K562 (cell line): ENCODE data around the gene COL26A1. TPM values are rescaled to one million over a fixed set of nuclear protein-coding genes. Genes with fewer than 3 reads are reported as not detected.

Experiments used
- BDP1 ChIP-seq: IDR thresholded peaks from 3 replicates; pipeline ENCODE4 v1.6.1; 2011; ENCODE audit not compliant: insufficient read length, insufficient read depth
- CBFA2T2 ChIP-seq: fragments of 450-650 bp; conservative IDR thresholded peaks from 2 replicates; pipeline ENCODE4 v1.6.1; 2017; ENCODE audit warnings: mild to moderate bottlenecking
- CREM ChIP-seq: IDR thresholded peaks from 2 replicates; pipeline ENCODE4 v1.6.1; 2014; ENCODE audit warnings: antibody characterized with exemption, low read depth
- ELF2 ChIP-seq: fragments of 250-450 bp; sonication (Bioruptor Pico); IDR thresholded peaks from 2 replicates; pipeline ENCODE4 v1.5.0; 2021; ENCODE audit warnings: mild to moderate bottlenecking
- EZH2 ChIP-seq: IDR thresholded peaks from 2 replicates; pipeline ENCODE4 v1.6.1; 2012; ENCODE audit warnings: low read depth, mild to moderate bottlenecking, inconsistent platforms, low read length, borderline replicate concordance
- GTF2E2 ChIP-seq: fragments of 200-800 bp; sonication (Bioruptor generic); IDR thresholded peaks from 2 replicates; pipeline ENCODE4 v1.6.1; 2016; ENCODE audit warnings: missing genetic modification characterization, missing compliant biosample characterization
- HDAC2 ChIP-seq: fragments of 450-650 bp; IDR thresholded peaks from 2 replicates; pipeline ENCODE4 v1.6.1; 2016; ENCODE audit warnings: mild to moderate bottlenecking
- NRF1 ChIP-seq, 2 experiments: fragments of 450-650 bp; IDR thresholded peaks in 1 of 2; conservative IDR thresholded peaks in 1 of 2; 2 replicates each; pipeline ENCODE4 v1.6.1; 2014; ENCODE audit warnings: mild to moderate bottlenecking in 2 of 2
- PHB2 ChIP-seq: fragments of 450-650 bp; IDR thresholded peaks from 2 replicates; pipeline ENCODE4 v1.6.1; 2017; ENCODE audit warnings: low read depth
- SAFB2 ChIP-seq: fragments of 200-400 bp; formaldehyde crosslinking; IDR thresholded peaks from 2 replicates; pipeline ENCODE4 v1.6.1; 2018; ENCODE audit warnings: borderline replicate concordance, low read length, low read depth, moderate library complexity; ENCODE audit not compliant: severe bottlenecking
- SIN3A ChIP-seq, 2 experiments: fragments of 150-350 bp in 1 of 2; IDR thresholded peaks; 2 replicates each; pipeline ENCODE4 v1.6.1; 2011 to 2016; ENCODE audit warnings: borderline replicate concordance in 2 of 2, low read depth in 2 of 2, low read length in 2 of 2, mild to moderate bottlenecking in 2 of 2, moderate library complexity in 2 of 2; ENCODE audit not compliant: control insufficient read depth in 1 of 2
- SMAD3 ChIP-seq: fragments of 450-650 bp; formaldehyde crosslinking; conservative IDR thresholded peaks from 2 replicates; pipeline ENCODE4 v1.4.0; 2020; ENCODE audit warnings: mild to moderate bottlenecking
- SMC3 ChIP-seq: conservative IDR thresholded peaks from 2 replicates; pipeline ENCODE4 v1.6.1; 2011; ENCODE audit warnings: low read depth, low read length, improper control_type of control experiment; ENCODE audit not compliant: insufficient read depth
- SP1 ChIP-seq: sonication (generic); formaldehyde crosslinking; IDR thresholded peaks from 2 replicates; pipeline ENCODE4 v1.8.1; 2022; ENCODE audit warnings: mild to moderate bottlenecking, missing genetic modification reagents
- ZBTB17 ChIP-seq: fragments of 450-650 bp; formaldehyde crosslinking; IDR thresholded peaks from 2 replicates; pipeline ENCODE4 v1.4.0; 2020; ENCODE audit warnings: mild to moderate bottlenecking
- ZNF316 ChIP-seq: fragments of 450-650 bp; IDR thresholded peaks from 2 replicates; pipeline ENCODE4 v1.6.1; 2016
- polyA plus RNA-seq, 8 experiments: library from polyadenylated mRNA; depleted of rRNA in 4 of 8; stranded (reverse) in 5 of 8; unstranded in 3 of 8; fragments of >200 nt; fragmentation: Nextera tagmentation in 2 of 8; fragmentation: Illumina TruSeq in 1 of 8; extraction: Ambion mirVana in 2 of 8; extraction: Trizol in 1 of 8; gene quantifications; 2 replicates each; pipeline versions ENCODE4 v1.2.1 to v1.2.3, GENCODE V29; 2011 to 2014; ENCODE audit warnings: inconsistent platforms in 1 of 8, missing spikeins in 1 of 8
- total RNA-seq, 7 experiments: library from RNA; depleted of rRNA in 6 of 7; stranded (reverse); fragments of >200 nt in 6 of 7; fragmentation: Illumina TruSeq in 2 of 7; extraction: Trizol in 2 of 7; gene quantifications; 2 replicates each; pipeline versions ENCODE4 v1.2.1 to v1.2.3, GENCODE V29; 2011 to 2021; ENCODE audit warnings: low replicate concordance in 1 of 7
- TF ChIP-seq, protein P1 (sequence below), 2 experiments: fragments of 450-650 bp; formaldehyde crosslinking in 1 of 2; IDR thresholded peaks; 2 replicates each; pipeline versions ENCODE4 v1.4.0 to v1.6.1; 2014 to 2020; ENCODE audit warnings: mild to moderate bottlenecking in 2 of 2, borderline replicate concordance in 1 of 2, low read depth in 1 of 2
- TF ChIP-seq, protein P2 (sequence below): fragments of 250-450 bp; sonication (Bioruptor Pico); IDR thresholded peaks from 2 replicates; pipeline ENCODE4 v1.4.0; 2020; ENCODE audit warnings: mild to moderate bottlenecking, moderate library complexity, borderline replicate concordance

COL26A1 gene
- total and polyA plus RNA-seq, 9 of the 15 experiments (the other 6 are each of a cell fraction or from before 2014, with no cell fraction given): 0.04 to 0.39 (median 0.07) TPM; not detected in 5

DNA sequence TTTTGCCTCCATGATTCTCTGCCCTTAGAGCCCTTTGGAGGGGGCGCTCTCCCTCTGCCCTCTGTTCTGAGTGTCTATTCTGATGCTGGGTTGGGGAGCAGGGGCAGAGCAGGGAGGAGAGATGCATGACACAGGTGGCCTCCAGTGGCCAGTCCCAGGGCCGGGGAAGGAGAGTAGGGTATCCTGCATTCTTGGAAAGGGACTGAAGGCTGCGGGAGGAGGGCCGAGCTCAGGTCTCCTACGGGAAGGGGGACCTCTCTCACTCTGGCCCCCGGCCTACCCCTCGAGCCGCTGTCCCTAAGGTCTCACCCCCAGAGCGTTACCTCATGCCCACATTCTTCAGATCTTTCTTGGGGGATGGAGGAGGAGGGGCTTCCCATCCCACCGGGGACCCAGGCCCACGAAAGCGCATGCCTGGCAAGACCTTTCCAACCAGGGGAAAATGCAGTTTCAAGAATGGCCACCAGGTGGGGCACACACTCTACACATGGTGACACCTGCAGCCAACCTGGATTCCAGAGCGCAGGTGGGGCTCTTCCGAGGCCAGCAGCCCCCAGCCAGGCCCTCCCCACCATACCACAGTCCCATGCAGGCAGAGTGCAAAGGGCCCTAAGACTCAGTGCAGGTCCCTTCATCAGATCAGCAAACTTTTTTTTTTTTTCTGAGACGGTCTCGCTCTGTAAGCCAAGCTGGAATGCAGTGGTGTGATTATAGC, 180.0 kb downstream of the COL26A1 start (continued):
- TF ChIP-seq, protein P1, sequence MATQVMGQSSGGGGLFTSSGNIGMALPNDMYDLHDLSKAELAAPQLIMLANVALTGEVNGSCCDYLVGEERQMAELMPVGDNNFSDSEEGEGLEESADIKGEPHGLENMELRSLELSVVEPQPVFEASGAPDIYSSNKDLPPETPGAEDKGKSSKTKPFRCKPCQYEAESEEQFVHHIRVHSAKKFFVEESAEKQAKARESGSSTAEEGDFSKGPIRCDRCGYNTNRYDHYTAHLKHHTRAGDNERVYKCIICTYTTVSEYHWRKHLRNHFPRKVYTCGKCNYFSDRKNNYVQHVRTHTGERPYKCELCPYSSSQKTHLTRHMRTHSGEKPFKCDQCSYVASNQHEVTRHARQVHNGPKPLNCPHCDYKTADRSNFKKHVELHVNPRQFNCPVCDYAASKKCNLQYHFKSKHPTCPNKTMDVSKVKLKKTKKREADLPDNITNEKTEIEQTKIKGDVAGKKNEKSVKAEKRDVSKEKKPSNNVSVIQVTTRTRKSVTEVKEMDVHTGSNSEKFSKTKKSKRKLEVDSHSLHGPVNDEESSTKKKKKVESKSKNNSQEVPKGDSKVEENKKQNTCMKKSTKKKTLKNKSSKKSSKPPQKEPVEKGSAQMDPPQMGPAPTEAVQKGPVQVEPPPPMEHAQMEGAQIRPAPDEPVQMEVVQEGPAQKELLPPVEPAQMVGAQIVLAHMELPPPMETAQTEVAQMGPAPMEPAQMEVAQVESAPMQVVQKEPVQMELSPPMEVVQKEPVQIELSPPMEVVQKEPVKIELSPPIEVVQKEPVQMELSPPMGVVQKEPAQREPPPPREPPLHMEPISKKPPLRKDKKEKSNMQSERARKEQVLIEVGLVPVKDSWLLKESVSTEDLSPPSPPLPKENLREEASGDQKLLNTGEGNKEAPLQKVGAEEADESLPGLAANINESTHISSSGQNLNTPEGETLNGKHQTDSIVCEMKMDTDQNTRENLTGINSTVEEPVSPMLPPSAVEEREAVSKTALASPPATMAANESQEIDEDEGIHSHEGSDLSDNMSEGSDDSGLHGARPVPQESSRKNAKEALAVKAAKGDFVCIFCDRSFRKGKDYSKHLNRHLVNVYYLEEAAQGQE (IDR thresholded peaks at IDR 0.05; ENCODE audit: borderline replicate concordance): peak; percentile 86
- TF ChIP-seq, protein P1 (CRISPR knock-in tag; IDR thresholded peaks at IDR 0.05; ENCODE audit: low read depth): no peak
- 0 out of 2 replicates have a peak, but pooled peaks have one; percentile 37 for TF ChIP-seq ZBTB17
- TF ChIP-seq, protein P2, sequence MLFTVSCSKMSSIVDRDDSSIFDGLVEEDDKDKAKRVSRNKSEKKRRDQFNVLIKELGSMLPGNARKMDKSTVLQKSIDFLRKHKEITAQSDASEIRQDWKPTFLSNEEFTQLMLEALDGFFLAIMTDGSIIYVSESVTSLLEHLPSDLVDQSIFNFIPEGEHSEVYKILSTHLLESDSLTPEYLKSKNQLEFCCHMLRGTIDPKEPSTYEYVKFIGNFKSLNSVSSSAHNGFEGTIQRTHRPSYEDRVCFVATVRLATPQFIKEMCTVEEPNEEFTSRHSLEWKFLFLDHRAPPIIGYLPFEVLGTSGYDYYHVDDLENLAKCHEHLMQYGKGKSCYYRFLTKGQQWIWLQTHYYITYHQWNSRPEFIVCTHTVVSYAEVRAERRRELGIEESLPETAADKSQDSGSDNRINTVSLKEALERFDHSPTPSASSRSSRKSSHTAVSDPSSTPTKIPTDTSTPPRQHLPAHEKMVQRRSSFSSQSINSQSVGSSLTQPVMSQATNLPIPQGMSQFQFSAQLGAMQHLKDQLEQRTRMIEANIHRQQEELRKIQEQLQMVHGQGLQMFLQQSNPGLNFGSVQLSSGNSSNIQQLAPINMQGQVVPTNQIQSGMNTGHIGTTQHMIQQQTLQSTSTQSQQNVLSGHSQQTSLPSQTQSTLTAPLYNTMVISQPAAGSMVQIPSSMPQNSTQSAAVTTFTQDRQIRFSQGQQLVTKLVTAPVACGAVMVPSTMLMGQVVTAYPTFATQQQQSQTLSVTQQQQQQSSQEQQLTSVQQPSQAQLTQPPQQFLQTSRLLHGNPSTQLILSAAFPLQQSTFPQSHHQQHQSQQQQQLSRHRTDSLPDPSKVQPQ: no peak
- no peak for TF ChIP-seq SIN3A (IDR thresholded peaks at IDR 0.05; ENCODE audit: borderline replicate concordance in 2 of 2, control insufficient read depth in 1 of 2, low read depth in 2 of 2, low read length in 2 of 2)
- TF ChIP-seq SP1 (CRISPR knock-in tag): peak; percentile 42; the same call in 1 of the 2 replicates
- TF ChIP-seq PHB2: no peak
- TF ChIP-seq BDP1: no peak
- peak; percentile 97 for TF ChIP-seq SMC3
- TF ChIP-seq CBFA2T2: 0 out of 2 replicates have a peak, but pooled peaks have one; percentile 3
- TF ChIP-seq HDAC2: no peak
- no peak for TF ChIP-seq EZH2
- TF ChIP-seq CREM: 0 out of 2 replicates have a peak, but pooled peaks have one; percentile 5
- no peak for TF ChIP-seq ZNF316
- no peak for TF ChIP-seq GTF2E2 (tag)
- no peak for TF ChIP-seq ELF2 (CRISPR knock-in tag)
- no peak for TF ChIP-seq SAFB2
- TF ChIP-seq SMAD3 (CRISPR knock-in tag): no peak
- peak; percentile 60 to 74 for TF ChIP-seq NRF1 (conservative IDR thresholded peaks at IDR 0.05 in 1 of 2, IDR thresholded peaks at IDR 0.05 in 1 of 2)
